Mesothelial cell of epicardium (in vitro differentiated cells): ENCODE data around the gene CBLB. TPM values are rescaled to one million over a fixed set of nuclear protein-coding genes. Genes with fewer than 3 reads are reported as not detected.

Source experiments
- DNase-seq, 2 experiments: peaks; one replicate each; pipeline ENCODE4 v3.0.0; 2021; ENCODE audit warnings: low spot score in 2 of 2; ENCODE audit not compliant: unreplicated experiment in 2 of 2
- H3K27ac Mint-ChIP-seq: 2 replicates; pipeline ENCODE4 v1.8.0; 2021; ENCODE audit warnings: mixed read lengths
- H3K27me3 Mint-ChIP-seq: 2 replicates; pipeline ENCODE4 v1.8.0; 2021; ENCODE audit warnings: low read depth, mixed read lengths
- H3K36me3 Mint-ChIP-seq: 2 replicates; pipeline ENCODE4 v1.8.0; 2021; ENCODE audit warnings: mixed read lengths
- H3K4me1 Mint-ChIP-seq: 2 replicates; pipeline ENCODE4 v1.8.0; 2021; ENCODE audit warnings: mixed read lengths
- H3K4me3 Mint-ChIP-seq: 2 replicates; pipeline ENCODE4 v1.8.0; 2021; ENCODE audit warnings: mild to moderate bottlenecking, moderate library complexity, mixed read lengths
- H3K9me3 Mint-ChIP-seq: 2 replicates; pipeline ENCODE4 v1.8.0; 2021; ENCODE audit warnings: mixed read lengths
- CTCF ChIP-seq: fragments of 200-600 bp; sonication (generic); IDR thresholded peaks from one replicate; pipeline ENCODE4 v1.5.0; 2021; ENCODE audit warnings: antibody characterized with exemption; ENCODE audit not compliant: unreplicated experiment
- total RNA-seq: library from RNA; stranded (reverse); gene quantifications from 3 replicates; pipeline ENCODE4 v1.2.1, GENCODE V29; 2021

Gene CBLB
- total RNA-seq, 1 donor from 2014 or later: 116 TPM

DNA sequence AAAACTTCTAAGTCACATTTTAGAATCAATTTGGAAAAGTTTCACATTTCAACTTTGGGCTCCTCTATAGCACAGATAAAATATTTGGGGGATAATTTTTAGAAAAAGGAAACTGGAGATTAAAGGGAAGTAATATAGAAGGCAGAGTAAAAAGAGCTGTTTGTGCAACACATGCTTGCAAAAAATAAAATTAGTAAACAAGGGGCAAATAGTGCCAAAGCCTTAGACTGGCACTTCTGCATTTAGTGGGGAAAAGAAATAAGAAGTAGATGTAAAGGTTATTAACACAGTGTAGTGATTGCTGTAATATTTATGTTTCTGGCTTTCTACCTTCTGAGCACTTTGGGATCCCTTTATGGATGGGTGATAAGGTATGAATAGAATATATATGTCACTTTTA, 246.6 kb downstream of the CBLB start:
- H3K9me3 Mint-ChIP-seq: peaks cover 2% of the 10 kb centered on the region
- no peak overlapping the region for H3K27ac Mint-ChIP-seq
- no peak for TF ChIP-seq CTCF
- H3K4me1 Mint-ChIP-seq: peaks cover 5% of the 10 kb centered on the region
- H3K27me3 Mint-ChIP-seq: no peaks in the 10 kb centered on the region
- no peak overlapping the region for H3K4me3 Mint-ChIP-seq
- no peaks in the 10 kb centered on the region for H3K36me3 Mint-ChIP-seq
- DNase-seq: no peak

- no peaks in the 10 kb centered on the region for H3K36me3 Mint-ChIP-seq
- no peak overlapping the region for H3K27ac Mint-ChIP-seq
- no peaks in the 10 kb centered on the region for H3K9me3 Mint-ChIP-seq
- no peak for DNase-seq
- peaks cover 5% of the 10 kb centered on the region for H3K4me1 Mint-ChIP-seq
- TF ChIP-seq CTCF: no peak
- H3K27me3 Mint-ChIP-seq: no peaks in the 10 kb centered on the region
- H3K4me3 Mint-ChIP-seq: no peak overlapping the region
Measured at GRCh38 chr3:105620236-105620635, 248.6 kb downstream of the CBLB start.

- Mint-ChIP-seq H3K27ac (no peak overlapping the region), H3K4me3 (no peak overlapping the region), H3K27me3 (no peaks in the 10 kb centered on the region), H3K9me3 (no peaks in the 10 kb centered on the region), H3K4me1 (peaks cover 5% of the 10 kb centered on the region), H3K36me3 (no peaks in the 10 kb centered on the region)
- no peak for TF ChIP-seq CTCF
- no peak for DNase-seq
Measured at GRCh38 chr3:105619651-105620050, 249.2 kb downstream of the CBLB start.

DNA sequence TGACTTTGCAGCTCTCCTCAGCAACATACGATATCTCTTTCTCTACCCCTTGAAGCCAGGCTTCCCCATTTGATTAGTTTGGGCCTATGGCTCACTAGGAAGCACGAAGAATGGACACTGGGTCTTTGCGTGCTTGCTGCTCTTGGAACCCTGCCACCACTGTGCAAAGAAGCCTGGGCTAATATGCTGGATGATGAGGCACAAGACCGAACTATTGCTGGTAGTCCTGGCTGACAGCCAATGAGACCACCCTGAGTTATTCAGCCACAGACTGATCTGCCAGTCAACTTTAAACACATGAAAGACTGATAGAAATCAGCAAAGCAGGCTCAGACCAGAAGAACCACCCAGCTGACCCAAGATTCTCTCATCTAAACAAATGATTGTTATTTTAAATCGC, 250.3 kb downstream of the CBLB start:
- DNase-seq: no peak
- Mint-ChIP-seq H3K36me3 (no peaks in the 10 kb centered on the region), H3K27me3 (no peaks in the 10 kb centered on the region), H3K27ac (no peak overlapping the region), H3K4me3 (no peak overlapping the region), H3K4me1 (peaks cover 8% of the 10 kb centered on the region), H3K9me3 (no peaks in the 10 kb centered on the region)
- TF ChIP-seq CTCF: no peak

- DNase-seq: no peak
- Mint-ChIP-seq H3K27me3 (no peaks in the 10 kb centered on the region), H3K27ac (no peak overlapping the region), H3K4me3 (no peak overlapping the region), H3K9me3 (no peaks in the 10 kb centered on the region), H3K4me1 (peaks cover 26% of the 10 kb centered on the region), H3K36me3 (no peaks in the 10 kb centered on the region)
- no peak for TF ChIP-seq CTCF
Measured at GRCh38 chr3:105616374-105617121, 252.3 kb downstream of the CBLB start.

- Mint-ChIP-seq H3K9me3 (no peaks in the 10 kb centered on the region), H3K4me3 (no peak overlapping the region), H3K4me1 (peaks cover 33% of the 10 kb centered on the region), H3K27me3 (no peaks in the 10 kb centered on the region), H3K36me3 (no peaks in the 10 kb centered on the region), H3K27ac (no peak overlapping the region)
- TF ChIP-seq CTCF: no peak
- DNase-seq: no peak
Measured at GRCh38 chr3:105615814-105616213, 253.0 kb downstream of the CBLB start.
